H9 (cell line): ENCODE results near the gene FAM237B. TPM values are rescaled to one million over a fixed set of nuclear protein-coding genes. Genes with fewer than 3 reads are reported as not detected.

ENCODE experiments used
- DNase-seq: peaks from one replicate; pipeline ENCODE4 v3.0.0-alpha.2; 2017
- H2AFZ ChIP-seq: one replicate; pipeline ENCODE4 v1.6.1; 2013; ENCODE audit warnings: mild to moderate bottlenecking, low read length, control low read depth, moderate library complexity
- H2AK5ac ChIP-seq: 2 replicates; pipeline ENCODE4 v1.6.1; 2013; ENCODE audit warnings: low read length, control low read depth, mixed read lengths; ENCODE audit not compliant: insufficient read length
- H2BK120ac ChIP-seq: one replicate; pipeline ENCODE4 v1.6.1; 2013; ENCODE audit warnings: low read depth, mild to moderate bottlenecking, low read length, control low read depth, inconsistent platforms; ENCODE audit not compliant: poor library complexity, severe bottlenecking
- H2BK12ac ChIP-seq: 2 replicates; pipeline ENCODE4 v1.6.1; 2013; ENCODE audit warnings: low read length, control low read depth, mixed read lengths, low read depth; ENCODE audit not compliant: insufficient read length
- H2BK15ac ChIP-seq: 2 replicates; pipeline ENCODE4 v1.6.1; 2013; ENCODE audit warnings: low read depth, low read length, control low read depth
- H2BK20ac ChIP-seq: one replicate; pipeline ENCODE4 v1.6.1; 2013; ENCODE audit warnings: low read depth, mild to moderate bottlenecking, low read length, control low read depth, inconsistent platforms; ENCODE audit not compliant: poor library complexity, severe bottlenecking
- H2BK5ac ChIP-seq: 2 replicates; pipeline ENCODE4 v1.6.1; 2013; ENCODE audit warnings: low read length, control low read depth, mixed read lengths; ENCODE audit not compliant: insufficient read length
- H3K14ac ChIP-seq: 2 replicates; pipeline ENCODE4 v1.6.1; 2013; ENCODE audit warnings: low read length, control low read depth; ENCODE audit not compliant: insufficient read depth
- H3K18ac ChIP-seq: 2 replicates; pipeline ENCODE4 v1.6.1; 2013; ENCODE audit warnings: low read depth, mild to moderate bottlenecking, mixed read lengths, low read length, control low read depth; ENCODE audit not compliant: insufficient read length
- H3K23ac ChIP-seq: 2 replicates; pipeline ENCODE4 v1.6.1; 2013; ENCODE audit warnings: low read length, control low read depth, mixed read lengths, low read depth; ENCODE audit not compliant: insufficient read length
- H3K23me2 ChIP-seq: 2 replicates; pipeline ENCODE4 v1.6.1; 2013; ENCODE audit warnings: low read depth, mild to moderate bottlenecking, mixed read lengths, low read length, control low read depth; ENCODE audit not compliant: insufficient read length, poor library complexity, severe bottlenecking
- H3K27ac ChIP-seq: 2 replicates; pipeline ENCODE4 v1.5.1; 2013; ENCODE audit warnings: low read length, control low read depth, mixed read lengths, low read depth; ENCODE audit not compliant: insufficient read length
- H3K27me3 ChIP-seq: 2 replicates; pipeline ENCODE4 v1.6.1; 2013; ENCODE audit warnings: low read length, control low read depth, inconsistent platforms; ENCODE audit not compliant: insufficient read depth
- H3K4ac ChIP-seq: 2 replicates; pipeline ENCODE4 v1.6.1; 2013; ENCODE audit warnings: low read depth, mild to moderate bottlenecking, control low read depth, inconsistent platforms, low read length, moderate library complexity
- H3K4me1 ChIP-seq: 2 replicates; pipeline ENCODE4 v1.6.1; 2013; ENCODE audit warnings: low read length, control low read depth, inconsistent platforms; ENCODE audit not compliant: insufficient read depth
- H3K4me2 ChIP-seq: 2 replicates; pipeline ENCODE4 v1.6.1; 2013; ENCODE audit warnings: low read length, control low read depth, mixed read lengths; ENCODE audit not compliant: insufficient read length, insufficient read depth
- H3K56ac ChIP-seq: 2 replicates; pipeline ENCODE4 v1.6.1; 2013; ENCODE audit warnings: low read depth, mild to moderate bottlenecking, mixed read lengths, low read length, control low read depth; ENCODE audit not compliant: insufficient read length
- H3K79me1 ChIP-seq: 2 replicates; pipeline ENCODE4 v1.6.1; 2013; ENCODE audit warnings: low read depth, mild to moderate bottlenecking, moderate library complexity, low read length, control low read depth, inconsistent platforms; ENCODE audit not compliant: insufficient read depth, poor library complexity, severe bottlenecking
- H3K79me2 ChIP-seq: 2 replicates; pipeline ENCODE4 v1.6.1; 2013; ENCODE audit warnings: low read length, control low read depth, inconsistent platforms; ENCODE audit not compliant: insufficient read depth
- H3K9ac ChIP-seq: 2 replicates; pipeline ENCODE4 v1.6.1; 2013; ENCODE audit warnings: low read length, control low read depth, mixed read lengths; ENCODE audit not compliant: insufficient read length; ENCODE audit errors: extremely low read depth
- H3K9me3 ChIP-seq: one replicate; pipeline ENCODE4 v1.6.1; 2013; ENCODE audit warnings: low read depth, low read length, inconsistent platforms; ENCODE audit not compliant: control insufficient read depth
- H3T11ph ChIP-seq: one replicate; pipeline ENCODE4 v1.6.1; 2013; ENCODE audit warnings: mild to moderate bottlenecking, low read length, control low read depth, inconsistent platforms
- H4K20me1 ChIP-seq: one replicate; pipeline ENCODE4 v1.6.1; 2013; ENCODE audit not compliant: control insufficient read depth, insufficient read length, insufficient read depth
- H4K5ac ChIP-seq: 2 replicates; pipeline ENCODE4 v1.6.1; 2013; ENCODE audit warnings: low read depth, mild to moderate bottlenecking, mixed read lengths, low read length, control low read depth; ENCODE audit not compliant: insufficient read length
- H4K8ac ChIP-seq: replicated peaks from 2 replicates; pipeline ENCODE4 v1.6.1; 2013; ENCODE audit warnings: low read length, control low read depth, mixed read lengths, low read depth; ENCODE audit not compliant: insufficient read length
- H4K91ac ChIP-seq: 2 replicates; pipeline ENCODE4 v1.6.1; 2013; ENCODE audit warnings: low read depth, mild to moderate bottlenecking, moderate library complexity, mixed read lengths, low read length, control low read depth; ENCODE audit not compliant: insufficient read length
- H3K27ac Mint-ChIP-seq, 3 experiments: 2 replicates in 2 of 3; 3 replicates in 1 of 3; pipeline ENCODE4 v1.8.0; 2020 to 2021; ENCODE audit warnings: mixed read lengths in 3 of 3, mild to moderate bottlenecking in 1 of 3, moderate library complexity in 1 of 3
- H3K27me3 Mint-ChIP-seq: 2 replicates; pipeline ENCODE4 v1.8.0; 2021; ENCODE audit warnings: low read depth, mild to moderate bottlenecking, moderate library complexity, mixed read lengths
- H3K36me3 Mint-ChIP-seq, 3 experiments: 2 replicates in 2 of 3; 3 replicates in 1 of 3; pipeline ENCODE4 v1.8.0; 2020 to 2021; ENCODE audit warnings: low read depth in 3 of 3, mixed read lengths in 3 of 3; ENCODE audit not compliant: insufficient read depth in 1 of 3
- H3K4me1 Mint-ChIP-seq, 2 experiments: 2 replicates each; pipeline ENCODE4 v1.8.0; 2020; ENCODE audit warnings: mixed read lengths in 2 of 2
- H3K4me3 Mint-ChIP-seq, 2 experiments: 2 replicates in 1 of 2; 3 replicates in 1 of 2; pipeline ENCODE4 v1.8.0; 2020 to 2021; ENCODE audit warnings: mild to moderate bottlenecking in 2 of 2, mixed read lengths in 2 of 2, moderate library complexity in 1 of 2
- H3K9me3 Mint-ChIP-seq, 2 experiments: 2 replicates in 1 of 2; 3 replicates in 1 of 2; pipeline ENCODE4 v1.8.0; 2020; ENCODE audit warnings: mild to moderate bottlenecking in 2 of 2, mixed read lengths in 2 of 2, moderate library complexity in 1 of 2
- CTCF ChIP-seq: fragments of 200-600 bp; sonication (generic); conservative IDR thresholded peaks from 3 replicates; pipeline ENCODE4 v1.8.0; 2021; ENCODE audit warnings: antibody characterized with exemption, mild to moderate bottlenecking
- WGBS: extraction: QIAGEN DNeasy Blood & Tissue Kit; methylation state at CpG from one replicate; pipeline ENCODE4 v1.1.7; 2013; ENCODE audit warnings: missing lambda C conversion rate, low lambda C conversion rate, mixed read lengths; ENCODE audit not compliant: insufficient read length; ENCODE audit errors: extremely low coverage; 5-methylcytosine and 5-hydroxymethylcytosine counted together
- total RNA-seq: library from RNA; stranded (reverse); gene quantifications from 2 replicates; pipeline ENCODE4 v1.2.1, GENCODE V29; 2021

The FAM237B gene
- total RNA-seq, 1 experiment from 2014 or later = not detected

DNA sequence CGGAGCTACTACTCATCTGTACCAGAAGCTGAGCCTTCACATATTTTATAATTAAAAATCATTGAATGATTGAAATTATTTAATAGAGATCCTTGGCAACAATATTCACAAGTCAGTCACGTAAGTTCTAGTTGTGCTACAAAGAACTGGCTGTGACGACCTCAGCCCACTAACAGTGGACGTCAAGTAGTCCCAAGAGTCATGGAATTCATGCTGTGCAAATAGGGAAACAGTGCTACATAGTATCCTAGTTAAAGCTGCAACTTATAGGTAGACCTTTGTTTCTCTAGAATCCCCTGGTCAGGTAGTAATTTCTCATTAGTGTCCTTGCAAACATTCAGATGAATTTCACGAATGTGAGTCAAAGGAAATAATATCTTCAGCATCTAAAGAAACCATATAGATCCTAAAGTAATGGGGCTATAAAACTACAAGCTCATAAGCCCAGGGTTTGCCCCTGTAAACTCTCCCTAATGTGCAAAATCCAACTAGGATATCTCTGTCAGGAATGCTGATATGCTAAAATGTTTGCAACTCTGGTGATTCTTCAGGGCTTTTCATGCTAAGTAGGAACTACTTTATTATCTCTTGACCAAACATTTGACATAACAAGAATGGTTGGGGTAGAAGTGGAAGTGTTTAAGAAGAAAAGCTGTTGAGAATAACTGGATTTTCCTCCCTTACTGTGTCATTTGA lies 44.9 kb downstream of the FAM237B start:
- Histone ChIP-seq H3K27me3 (no peaks in the 10 kb centered on the region), H2BK20ac (no peak overlapping the region), H4K91ac (no peak overlapping the region), H3K4me1 (no peaks in the 10 kb centered on the region), H2AFZ (no peak overlapping the region), H3K18ac (no peak overlapping the region), H3K56ac (no peak overlapping the region), H3K23ac (no peak overlapping the region), H3K79me1 (no peaks in the 10 kb centered on the region), H2BK12ac (no peak overlapping the region), H4K8ac (no peak overlapping the region), H3T11ph (no peak overlapping the region), H3K79me2 (no peaks in the 10 kb centered on the region), H2BK120ac (no peak overlapping the region), H3K14ac (no peak overlapping the region), H2AK5ac (no peak overlapping the region), H2BK15ac (no peak overlapping the region), H3K9ac (no peak overlapping the region), H3K9me3 (no peaks in the 10 kb centered on the region), H3K23me2 (no peaks in the 10 kb centered on the region), H3K4me2 (no peak overlapping the region), H4K5ac (no peak overlapping the region), H3K27ac (no peak overlapping the region), H4K20me1 (no peaks in the 10 kb centered on the region), H2BK5ac (no peak overlapping the region), H3K4ac (no peak overlapping the region)
- no peak for DNase-seq
- Mint-ChIP-seq H3K4me3 (no peak overlapping the region), H3K36me3 (no peaks in the 10 kb centered on the region), H3K4me1 (no peaks in the 10 kb centered on the region), H3K9me3 (no peaks in the 10 kb centered on the region), H3K27ac (no peak overlapping the region), H3K27me3 (no peaks in the 10 kb centered on the region)
- no CpG with 5 or more reads among the region's 5 CpGs for WGBS
- no peak for TF ChIP-seq CTCF
